Neural crest cell (in vitro differentiated cells): ENCODE results near the gene UCN. TPM values are rescaled to one million over a fixed set of nuclear protein-coding genes. Genes with fewer than 3 reads are reported as not detected.

ENCODE experiments used
- total RNA-seq: library from RNA; stranded (reverse); gene quantifications from 2 replicates; pipeline ENCODE4 v1.2.1, GENCODE V29; 2021

The UCN gene
- total RNA-seq, 1 donor from 2014 or later = 1.9 TPM

Other genes with a start within 250 kb of the UCN start
- gene OST4, start 236.8 kb downstream of the UCN start, total RNA-seq = 232 and 236 TPM in 2 replicates
- 22.6 and 24.1 TPM in 2 replicates for gene EMILIN1, start 229.8 kb downstream of the UCN start, total RNA-seq
- gene KHK, start 221.7 kb downstream of the UCN start, total RNA-seq = 10.0 and 10.6 TPM in 2 replicates
- 1.3 and 2.1 TPM in 2 replicates for gene CGREF1, start 189.3 kb downstream of the UCN start, total RNA-seq
- gene ABHD1, start 184.6 kb downstream of the UCN start, total RNA-seq = 0.47 and 0.82 TPM in 2 replicates
- gene PREB, start 173.8 kb downstream of the UCN start, total RNA-seq = 52.5 and 56.3 TPM in 2 replicates
- not detected in 2 replicates for gene PRR30, start 169.0 kb downstream of the UCN start, total RNA-seq
- gene TCF23, start 159.4 kb downstream of the UCN start, total RNA-seq = not detected in 2 replicates
- gene ATRAID, start 96.4 kb downstream of the UCN start, total RNA-seq = 86.3 and 86.6 TPM in 2 replicates
- 129 and 140 TPM in 2 replicates for gene SLC5A6, start 96.2 kb downstream of the UCN start, total RNA-seq
- 117 and 127 TPM in 2 replicates for gene CAD, start 91.1 kb downstream of the UCN start, total RNA-seq
- 0.48 and 0.93 TPM in 2 replicates for gene SLC30A3, start 45.4 kb downstream of the UCN start, total RNA-seq
- not detected in 2 replicates for gene DNAJC5G, start 33.0 kb downstream of the UCN start, total RNA-seq
- not detected in 2 replicates for gene TRIM54, start 26.0 kb downstream of the UCN start, total RNA-seq
- 84.5 and 90.7 TPM in 2 replicates for gene MPV17, start 14.7 kb upstream of the UCN start, total RNA-seq
- gene GTF3C2, start 48.3 kb upstream of the UCN start, total RNA-seq = 109 and 114 TPM in 2 replicates
- 72.5 TPM in 2 replicates for gene EIF2B4, start 61.9 kb upstream of the UCN start, total RNA-seq
- 104 and 109 TPM in 2 replicates for gene SNX17, start 62.2 kb upstream of the UCN start, total RNA-seq
- 26.5 and 27.9 TPM in 2 replicates for gene ZNF513, start 72.3 kb upstream of the UCN start, total RNA-seq
- gene PPM1G, start 101.1 kb upstream of the UCN start, total RNA-seq = 157 and 163 TPM in 2 replicates
- gene NRBP1, start 120.2 kb upstream of the UCN start, total RNA-seq = 107 TPM in 2 replicates
- 5.5 and 6.9 TPM in 2 replicates for gene KRTCAP3, start 133.9 kb upstream of the UCN start, total RNA-seq
- gene IFT172, start 181.3 kb upstream of the UCN start, total RNA-seq = 37.0 and 38.4 TPM in 2 replicates
- 14.2 and 17.4 TPM in 2 replicates for gene FNDC4, start 186.8 kb upstream of the UCN start, total RNA-seq
- 0.42 TPM in 1 of 2 replicates, not detected in the other for gene GCKR, start 188.4 kb upstream of the UCN start, total RNA-seq